ENCODE measurements around the gene SLC2A1. TPM values are rescaled to one million over a fixed set of nuclear protein-coding genes. Genes with fewer than 3 reads are reported as not detected.
A peak's percentile ranks its signal among the peaks of the same experiment; 100 is the strongest.

SLC2A1 gene
- total RNA-seq, 1 experiment from 2014 or later: 422 TPM

- H3K4me1 ChIP-seq: peaks cover 55% of the 10 kb centered on the region
- H3K4me3 ChIP-seq (ENCODE audit: low read depth, low read length): no peak overlapping the region
- no peak for TF ChIP-seq CTCF (IDR thresholded peaks at IDR 0.05; ENCODE audit: insufficient read depth in 1 of 2, low read depth in 1 of 2, low read length in 1 of 2, severe bottlenecking in 1 of 2, unreplicated experiment in 1 of 2)
- H3K36me3 ChIP-seq (ENCODE audit: control insufficient read depth, insufficient read depth, low read length): no peaks in the 10 kb centered on the region
- peak overlapping the region; percentile 98 for H3K27ac Mint-ChIP-seq (ENCODE audit: unreplicated experiment)
- no peaks in the 10 kb centered on the region for H3K27me3 Mint-ChIP-seq (ENCODE audit: insufficient read depth, unreplicated experiment)
- H3K27me3 ChIP-seq (replicated peaks; ENCODE audit: control insufficient read depth, insufficient read depth, low read length): no peaks in the 10 kb centered on the region
- CTCF ChIA-PET: interaction anchor here (1.0 to 2.8 kb wide), 2 partner anchors 28 to 94 kb away, joined by 7 to 22 read pairs; no protein-coding TSS in a partner anchor
- H3K4me3 Mint-ChIP-seq (ENCODE audit: unreplicated experiment): peak overlapping the region; percentile 78
- intact Hi-C loops (cut with micrococcal nuclease; ENCODE audit: unreplicated experiment): no loop called here
- no peaks in the 10 kb centered on the region for H3K9me3 ChIP-seq
- BruUV-seq (replicated peaks): no TSS peak
- H3K4me1 Mint-ChIP-seq (ENCODE audit: low read depth, unreplicated experiment): peaks cover 42% of the 10 kb centered on the region
- POLR2A ChIA-PET: interaction anchor here (1.1 to 1.2 kb wide), 2 partner anchors 12 to 17 kb away, joined by 3 to 6 read pairs; no protein-coding TSS in a partner anchor
- DNase-seq: no peak
- no peaks in the 10 kb centered on the region for H3K9me3 Mint-ChIP-seq (ENCODE audit: unreplicated experiment)
- peaks cover 16% of the 10 kb centered on the region for H3K36me3 Mint-ChIP-seq (ENCODE audit: insufficient read depth, unreplicated experiment)
These were observed 20.4 kb upstream of the SLC2A1 start for GRCh38 chr1:42979036-42979430.

GRCh38 chr1:42978317-42979035 lies 19.8 kb upstream of the SLC2A1 start:
- no peaks in the 10 kb centered on the region for H3K9me3 Mint-ChIP-seq (ENCODE audit: unreplicated experiment)
- no peak for DNase-seq
- peaks cover 51% of the 10 kb centered on the region for H3K4me1 ChIP-seq
- TF ChIP-seq CTCF (IDR thresholded peaks at IDR 0.05; ENCODE audit: insufficient read depth in 1 of 2, low read depth in 1 of 2, low read length in 1 of 2, severe bottlenecking in 1 of 2, unreplicated experiment in 1 of 2): no peak
- BruUV-seq (replicated peaks): no TSS peak
- no peaks in the 10 kb centered on the region for H3K27me3 Mint-ChIP-seq (ENCODE audit: insufficient read depth, unreplicated experiment)
- H3K36me3 ChIP-seq (ENCODE audit: control insufficient read depth, insufficient read depth, low read length): no peaks in the 10 kb centered on the region
- H3K9me3 ChIP-seq: no peaks in the 10 kb centered on the region
- H3K27ac Mint-ChIP-seq (ENCODE audit: unreplicated experiment): peak overlapping the region; percentile 98
- H3K4me3 Mint-ChIP-seq (ENCODE audit: unreplicated experiment): peak overlapping the region; percentile 78
- intact Hi-C loops (cut with micrococcal nuclease; ENCODE audit: unreplicated experiment): no loop called here
- H3K4me3 ChIP-seq (ENCODE audit: low read depth, low read length): no peak overlapping the region
- H3K36me3 Mint-ChIP-seq (ENCODE audit: insufficient read depth, unreplicated experiment): peaks cover 16% of the 10 kb centered on the region
- POLR2A ChIA-PET: no interaction called here
- peaks cover 42% of the 10 kb centered on the region for H3K4me1 Mint-ChIP-seq (ENCODE audit: low read depth, unreplicated experiment)
- CTCF ChIA-PET: no interaction called here
- H3K27me3 ChIP-seq (replicated peaks; ENCODE audit: control insufficient read depth, insufficient read depth, low read length): no peaks in the 10 kb centered on the region

GRCh38 chr1:42977653-42978052 lies 19.0 kb upstream of the SLC2A1 start:
- H3K4me3 ChIP-seq (ENCODE audit: low read depth, low read length): no peak overlapping the region
- no peaks in the 10 kb centered on the region for H3K9me3 ChIP-seq
- Mint-ChIP-seq H3K36me3 (ENCODE audit: insufficient read depth, unreplicated experiment) (peaks cover 16% of the 10 kb centered on the region), H3K4me3 (ENCODE audit: unreplicated experiment) (no peak overlapping the region), H3K27ac (ENCODE audit: unreplicated experiment) (peak overlapping the region; percentile 98), H3K27me3 (ENCODE audit: insufficient read depth, unreplicated experiment) (no peaks in the 10 kb centered on the region), H3K4me1 (ENCODE audit: low read depth, unreplicated experiment) (peaks cover 42% of the 10 kb centered on the region), H3K9me3 (ENCODE audit: unreplicated experiment) (no peaks in the 10 kb centered on the region)
- no peaks in the 10 kb centered on the region for H3K36me3 ChIP-seq (ENCODE audit: control insufficient read depth, insufficient read depth, low read length)
- peaks cover 43% of the 10 kb centered on the region for H3K4me1 ChIP-seq
- TF ChIP-seq CTCF (IDR thresholded peaks at IDR 0.05; ENCODE audit: insufficient read depth in 1 of 2, low read depth in 1 of 2, low read length in 1 of 2, severe bottlenecking in 1 of 2, unreplicated experiment in 1 of 2): no peak
- ChIA-PET POLR2A (no interaction called here), CTCF (interaction anchor here (0.7 kb wide), 1 partner anchor 96 kb away, joined by 3 read pairs; no protein-coding TSS in a partner anchor)
- no peak for DNase-seq
- no peaks in the 10 kb centered on the region for H3K27me3 ChIP-seq (replicated peaks; ENCODE audit: control insufficient read depth, insufficient read depth, low read length)
- BruUV-seq (replicated peaks): no TSS peak
- intact Hi-C loops (cut with micrococcal nuclease; ENCODE audit: unreplicated experiment): no loop called here

Data from Caco-2 (cell line).